Hepatocyte (in vitro differentiated cells): ENCODE results near the gene ABCA8. TPM values are rescaled to one million over a fixed set of nuclear protein-coding genes. Genes with fewer than 3 reads are reported as not detected.

Experiments
- DNase-seq: peaks from one replicate; pipeline ENCODE4 v3.0.0-alpha.2; 2016; ENCODE audit warnings: low spot score
- H2AFZ ChIP-seq: fragments of 200-600 bp; sonication (generic); 2 replicates; pipeline ENCODE4 v1.6.0; 2016; ENCODE audit warnings: antibody characterized with exemption, mild to moderate bottlenecking
- H3K27ac ChIP-seq: fragments of 200-600 bp; sonication (generic); 2 replicates; pipeline ENCODE4 v1.5.1; 2016; ENCODE audit warnings: mild to moderate bottlenecking
- H3K27me3 ChIP-seq: fragments of 200-600 bp; sonication (generic); 2 replicates; pipeline ENCODE4 v1.6.1; 2016
- H3K36me3 ChIP-seq: fragments of 200-600 bp; sonication (generic); replicated peaks from 2 replicates; pipeline ENCODE4 v1.5.1; 2016; ENCODE audit warnings: low read depth; ENCODE audit not compliant: insufficient read depth
- H3K4me1 ChIP-seq: fragments of 200-600 bp; sonication (generic); 2 replicates; pipeline ENCODE4 v1.5.1; 2016; ENCODE audit warnings: mild to moderate bottlenecking, moderate library complexity; ENCODE audit not compliant: insufficient read depth
- H3K4me2 ChIP-seq: fragments of 200-600 bp; sonication (generic); 2 replicates; pipeline ENCODE4 v1.6.0; 2016
- H3K4me3 ChIP-seq: fragments of 200-600 bp; sonication (generic); 2 replicates; pipeline ENCODE4 v1.5.1; 2016; ENCODE audit warnings: mild to moderate bottlenecking
- H3K79me2 ChIP-seq: fragments of 200-600 bp; sonication (generic); 2 replicates; pipeline ENCODE4 v1.6.0; 2017; ENCODE audit warnings: mild to moderate bottlenecking
- H3K9me2 ChIP-seq: fragments of 200-600 bp; sonication (generic); replicated peaks from 2 replicates; pipeline ENCODE4 v1.6.0; 2017; ENCODE audit warnings: mild to moderate bottlenecking; ENCODE audit not compliant: insufficient read depth
- H3K9me3 ChIP-seq: fragments of 200-600 bp; sonication (generic); 2 replicates; pipeline ENCODE4 v1.5.1; 2016; ENCODE audit warnings: low read depth, mild to moderate bottlenecking
- H4K20me1 ChIP-seq: fragments of 200-600 bp; sonication (generic); 2 replicates; pipeline ENCODE4 v1.6.0; 2016; ENCODE audit warnings: mild to moderate bottlenecking; ENCODE audit not compliant: insufficient read depth, poor library complexity, severe bottlenecking
- EZH2 ChIP-seq: fragments of 200-600 bp; sonication (generic); IDR thresholded peaks from 2 replicates; pipeline ENCODE4 v1.6.1; 2016; ENCODE audit warnings: antibody characterized with exemption, mild to moderate bottlenecking, borderline replicate concordance
- EZH2phosphoT487 ChIP-seq: fragments of 200-600 bp; sonication (generic); IDR thresholded peaks from one replicate; pipeline ENCODE4 v1.6.1; 2018; ENCODE audit warnings: antibody characterized with exemption, mild to moderate bottlenecking, low read depth, moderate library complexity; ENCODE audit not compliant: unreplicated experiment, severe bottlenecking
- WGBS: methylation state at CpG from one replicate; pipeline ENCODE4 v1.1.6; 2016; ENCODE audit warnings: low lambda C conversion rate; ENCODE audit errors: missing lambda C conversion rate; 5-methylcytosine and 5-hydroxymethylcytosine counted together
- polyA plus RNA-seq: library from polyadenylated mRNA; unstranded; fragments of >200 nt; fragmentation: Nextera tagmentation; extraction: Ambion mirVana; gene quantifications from 2 replicates; pipeline ENCODE4 v1.2.1, GENCODE V29; 2016
- total RNA-seq: library from RNA; depleted of rRNA; stranded (reverse); fragments of >200 nt; gene quantifications from 2 replicates; pipeline ENCODE4 v1.2.3, GENCODE V29; 2014
- TF ChIP-seq, protein P1 (sequence below): fragments of 200-600 bp; sonication (generic); IDR thresholded peaks from 2 replicates; pipeline ENCODE4 v1.5.1; 2016; ENCODE audit warnings: antibody characterized with exemption, mild to moderate bottlenecking; ENCODE audit not compliant: poor library complexity

The ABCA8 gene
- total and polyA plus RNA-seq, 2 experiments from 2014 or later = 2.1 to 6.0 TPM

DNA sequence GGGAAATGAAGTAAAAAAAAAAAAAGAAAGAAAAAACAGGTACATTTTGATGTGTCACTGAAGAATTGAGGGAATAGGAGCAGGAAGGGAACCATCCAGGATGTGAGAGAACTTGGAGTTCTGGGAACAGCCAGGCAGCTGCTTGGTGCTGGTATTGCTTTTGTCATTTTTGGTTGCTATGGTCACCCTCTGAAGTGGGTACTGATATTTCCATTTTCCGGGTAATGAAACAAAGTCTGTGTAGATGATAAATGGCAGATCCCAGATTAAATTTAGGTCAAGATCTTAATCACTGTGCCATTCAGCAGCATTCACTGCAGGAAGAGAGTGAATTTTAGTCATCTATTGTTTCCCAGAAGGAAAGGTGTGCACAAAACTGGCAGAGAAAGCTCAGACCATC is 93.6 kb downstream of the ABCA8 start:
- 32% methylated on average over 1 of the region's 1 CpG for WGBS
- H3K9me2 ChIP-seq = no peaks in the 10 kb centered on the region
- H2AFZ ChIP-seq = no peak overlapping the region
- no peak overlapping the region for H3K4me3 ChIP-seq
- no peaks in the 10 kb centered on the region for H3K4me1 ChIP-seq
- no peaks in the 10 kb centered on the region for H3K27me3 ChIP-seq
- no peak overlapping the region for H3K4me2 ChIP-seq
- H3K36me3 ChIP-seq = no peaks in the 10 kb centered on the region
- no peaks in the 10 kb centered on the region for H3K9me3 ChIP-seq
- H4K20me1 ChIP-seq = no peaks in the 10 kb centered on the region
- no peaks in the 10 kb centered on the region for H3K79me2 ChIP-seq
- no peak for DNase-seq
- no peak overlapping the region for H3K27ac ChIP-seq
- TF ChIP-seq, protein P1, sequence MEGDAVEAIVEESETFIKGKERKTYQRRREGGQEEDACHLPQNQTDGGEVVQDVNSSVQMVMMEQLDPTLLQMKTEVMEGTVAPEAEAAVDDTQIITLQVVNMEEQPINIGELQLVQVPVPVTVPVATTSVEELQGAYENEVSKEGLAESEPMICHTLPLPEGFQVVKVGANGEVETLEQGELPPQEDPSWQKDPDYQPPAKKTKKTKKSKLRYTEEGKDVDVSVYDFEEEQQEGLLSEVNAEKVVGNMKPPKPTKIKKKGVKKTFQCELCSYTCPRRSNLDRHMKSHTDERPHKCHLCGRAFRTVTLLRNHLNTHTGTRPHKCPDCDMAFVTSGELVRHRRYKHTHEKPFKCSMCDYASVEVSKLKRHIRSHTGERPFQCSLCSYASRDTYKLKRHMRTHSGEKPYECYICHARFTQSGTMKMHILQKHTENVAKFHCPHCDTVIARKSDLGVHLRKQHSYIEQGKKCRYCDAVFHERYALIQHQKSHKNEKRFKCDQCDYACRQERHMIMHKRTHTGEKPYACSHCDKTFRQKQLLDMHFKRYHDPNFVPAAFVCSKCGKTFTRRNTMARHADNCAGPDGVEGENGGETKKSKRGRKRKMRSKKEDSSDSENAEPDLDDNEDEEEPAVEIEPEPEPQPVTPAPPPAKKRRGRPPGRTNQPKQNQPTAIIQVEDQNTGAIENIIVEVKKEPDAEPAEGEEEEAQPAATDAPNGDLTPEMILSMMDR = no peak
- TF ChIP-seq EZH2 = no peak
- no peak for TF ChIP-seq EZH2phosphoT487

DNA sequence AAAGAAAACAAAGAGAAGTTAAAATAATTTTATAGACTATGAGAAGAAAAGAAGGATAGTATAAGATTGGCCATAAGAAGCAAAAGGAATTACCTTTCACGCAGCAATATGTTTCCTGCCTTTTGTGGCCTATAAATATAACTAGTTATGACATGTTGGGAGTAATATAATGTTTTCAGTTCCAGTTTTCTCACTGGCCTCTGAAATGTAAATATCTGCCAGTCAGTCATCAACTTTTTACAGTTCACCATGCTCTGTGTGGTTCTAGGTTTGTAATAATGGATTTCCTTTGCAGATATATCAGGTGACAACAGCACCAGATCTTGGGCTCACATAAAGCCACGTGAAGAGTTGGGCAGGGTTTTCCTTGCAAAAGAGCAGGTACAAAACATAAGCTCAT is 94.3 kb downstream of the ABCA8 start:
- TF ChIP-seq EZH2phosphoT487 (no peak), EZH2 (no peak)
- TF ChIP-seq, protein P1 = no peak
- no peaks in the 10 kb centered on the region for H3K4me1 ChIP-seq
- H4K20me1 ChIP-seq = no peaks in the 10 kb centered on the region
- no peak overlapping the region for H3K27ac ChIP-seq
- no peak overlapping the region for H3K4me2 ChIP-seq
- H3K4me3 ChIP-seq = no peak overlapping the region
- no peak overlapping the region for H2AFZ ChIP-seq
- H3K36me3 ChIP-seq = no peaks in the 10 kb centered on the region
- DNase-seq = no peak
- H3K27me3 ChIP-seq = no peaks in the 10 kb centered on the region
- 79% methylated on average over 2 of the region's 2 CpGs for WGBS
- H3K9me3 ChIP-seq = no peaks in the 10 kb centered on the region
- H3K79me2 ChIP-seq = no peaks in the 10 kb centered on the region
- no peaks in the 10 kb centered on the region for H3K9me2 ChIP-seq

DNA sequence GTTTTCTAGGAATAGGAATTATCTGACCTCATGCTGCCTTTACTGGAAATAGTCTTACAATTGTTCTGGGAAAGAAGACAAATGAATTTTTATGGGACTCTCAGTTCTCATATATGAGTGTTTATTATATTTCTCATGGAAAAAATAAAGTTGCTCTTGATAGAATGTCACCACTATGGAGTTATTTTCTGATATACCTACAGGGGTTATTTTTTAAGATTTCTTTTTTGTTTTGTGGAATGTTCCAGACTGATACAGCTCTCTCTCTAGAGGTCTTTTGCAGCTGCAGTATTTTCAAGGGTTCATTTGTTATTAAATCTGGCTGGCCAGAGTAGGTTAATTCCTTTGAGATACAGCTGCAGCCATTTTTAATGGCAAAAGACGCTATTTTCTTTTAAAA is 100.7 kb downstream of the ABCA8 start:
- Histone ChIP-seq H3K27ac (no peak overlapping the region), H3K9me2 (no peaks in the 10 kb centered on the region), H3K36me3 (no peaks in the 10 kb centered on the region), H2AFZ (no peak overlapping the region), H3K27me3 (no peaks in the 10 kb centered on the region), H3K4me3 (no peak overlapping the region), H3K4me1 (no peaks in the 10 kb centered on the region), H3K79me2 (no peaks in the 10 kb centered on the region), H3K9me3 (no peaks in the 10 kb centered on the region), H4K20me1 (no peaks in the 10 kb centered on the region), H3K4me2 (no peak overlapping the region)
- no peak for DNase-seq
- 87% methylated on average over 1 of the region's 1 CpG for WGBS
- TF ChIP-seq EZH2 (no peak), EZH2phosphoT487 (no peak)
- TF ChIP-seq, protein P1 = no peak

DNA sequence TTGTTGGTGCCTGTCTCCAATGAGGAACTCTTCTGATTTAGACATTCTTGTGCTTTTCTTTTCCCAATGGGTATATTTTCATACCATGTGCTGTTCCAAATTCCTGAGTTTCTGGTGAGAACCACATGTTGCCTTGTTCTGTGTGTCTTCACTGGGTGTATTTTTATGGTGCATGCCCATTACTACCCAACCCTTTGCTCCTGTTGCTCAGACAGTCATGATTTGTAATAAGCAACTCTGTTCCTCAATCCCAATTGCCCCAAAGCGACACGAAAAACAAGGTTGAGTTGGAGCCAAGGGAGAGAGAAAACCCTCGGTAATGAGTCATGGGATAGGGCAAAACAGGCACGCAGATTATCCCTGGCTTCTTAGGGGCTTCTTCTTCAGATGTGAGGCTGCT is 101.8 kb downstream of the ABCA8 start:
- Histone ChIP-seq H3K4me3 (no peak overlapping the region), H2AFZ (no peak overlapping the region), H3K4me1 (no peaks in the 10 kb centered on the region), H3K27me3 (no peaks in the 10 kb centered on the region), H3K27ac (no peak overlapping the region), H3K9me2 (no peaks in the 10 kb centered on the region), H3K36me3 (no peaks in the 10 kb centered on the region), H3K79me2 (no peaks in the 10 kb centered on the region), H3K9me3 (no peaks in the 10 kb centered on the region), H3K4me2 (no peak overlapping the region), H4K20me1 (no peaks in the 10 kb centered on the region)
- no peak for DNase-seq
- TF ChIP-seq EZH2phosphoT487 (no peak), EZH2 (no peak)
- TF ChIP-seq, protein P1 = no peak
- WGBS = 82% methylated on average over 4 of the region's 4 CpGs
